Stimulated activated effector memory CD8-positive, alpha-beta T cell treated with anti-CD3 and anti-CD28 coated beads, Interleukin-12 subunit alpha, Interleukin-12 subunit beta, amount 100 ng/mL, for 72 hours (primary cell): ENCODE results near the gene DUSP11.
"Not testable (repeated sequence)": the region's sequence is repeated elsewhere in the genome, so short reads cannot be mapped to it uniquely, and the experiment has no call there.

Experiments used
- ATAC-seq: fragments of 150-1000 bp; cut with Tn5 transposase; 2 replicates; pipeline ENCODE4 v1.10.0; 2021
- DNase-seq, 2 donors: peaks; one replicate each; pipeline ENCODE4 v3.0.0; 2021 to 2022; ENCODE audit warnings: low spot score in 2 of 2
- H3K27ac Mint-ChIP-seq: one replicate; pipeline ENCODE4 v1.8.0; 2022; ENCODE audit warnings: mild to moderate bottlenecking, mixed read lengths
- H3K36me3 Mint-ChIP-seq: one replicate; pipeline ENCODE4 v1.8.0; 2022; ENCODE audit warnings: mild to moderate bottlenecking, mixed read lengths
- H3K4me1 Mint-ChIP-seq: one replicate; pipeline ENCODE4 v1.8.0; 2022; ENCODE audit warnings: mixed read lengths
- H3K4me3 Mint-ChIP-seq: one replicate; pipeline ENCODE4 v1.8.0; 2022; ENCODE audit warnings: mild to moderate bottlenecking, mixed read lengths
- H3K9me3 Mint-ChIP-seq: one replicate; pipeline ENCODE4 v1.8.0; 2022; ENCODE audit warnings: mixed read lengths

Gene DUSP11

DNA sequence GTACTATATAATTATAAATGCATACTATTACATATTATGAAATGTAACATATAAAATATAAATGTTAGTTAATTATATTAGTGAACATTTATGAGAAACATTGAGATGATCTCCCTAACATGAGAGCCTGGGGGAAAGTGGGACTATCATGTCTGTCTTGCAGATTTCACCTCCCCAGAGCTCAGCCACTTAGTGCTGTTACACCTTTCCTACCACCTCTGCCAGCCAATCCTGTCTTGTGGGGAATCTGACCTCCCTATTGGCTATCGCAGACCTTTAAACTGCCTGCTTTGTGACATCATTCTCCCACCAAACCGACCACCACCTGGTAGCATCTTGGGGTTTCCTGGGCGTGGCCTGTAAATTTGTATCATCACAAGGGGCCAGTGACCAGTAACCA is 4.0 kb upstream of the DUSP11 start, which contains the start of gene C2orf78:
C2orf78 (plus strand) TSS at position 301 of the 400 bp plus-strand sequence. CDS start 127 bp downstream, outside the sequence.
- ATAC-seq, H3K27ac Mint-ChIP-seq, H3K4me3 Mint-ChIP-seq, DNase-seq, H3K36me3 Mint-ChIP-seq, H3K4me1 Mint-ChIP-seq, H3K9me3 Mint-ChIP-seq: not testable (repeated sequence)

DNA sequence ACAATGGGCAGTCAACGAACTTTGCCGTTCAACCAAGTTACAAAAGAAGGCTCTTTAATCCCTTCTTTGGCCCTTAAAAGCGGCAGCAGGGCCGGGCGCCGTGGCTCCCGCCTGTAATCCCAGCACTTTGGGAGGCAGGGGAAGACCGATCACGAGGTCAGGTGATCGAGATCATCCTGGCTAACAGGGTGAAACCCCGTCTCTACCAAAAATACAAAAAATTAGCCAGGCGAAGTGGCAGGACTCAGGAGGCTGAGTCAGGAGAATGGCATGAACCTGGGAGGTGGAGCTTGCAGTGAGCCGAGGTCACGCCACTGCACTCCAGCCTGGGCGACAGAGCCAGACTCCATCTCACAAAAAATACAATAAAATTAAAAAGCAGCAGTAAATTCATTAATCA is 3.5 kb upstream of the DUSP11 start:
- ATAC-seq, H3K36me3 Mint-ChIP-seq, DNase-seq, H3K9me3 Mint-ChIP-seq, H3K4me1 Mint-ChIP-seq, H3K27ac Mint-ChIP-seq, H3K4me3 Mint-ChIP-seq: not testable (repeated sequence)

DNA sequence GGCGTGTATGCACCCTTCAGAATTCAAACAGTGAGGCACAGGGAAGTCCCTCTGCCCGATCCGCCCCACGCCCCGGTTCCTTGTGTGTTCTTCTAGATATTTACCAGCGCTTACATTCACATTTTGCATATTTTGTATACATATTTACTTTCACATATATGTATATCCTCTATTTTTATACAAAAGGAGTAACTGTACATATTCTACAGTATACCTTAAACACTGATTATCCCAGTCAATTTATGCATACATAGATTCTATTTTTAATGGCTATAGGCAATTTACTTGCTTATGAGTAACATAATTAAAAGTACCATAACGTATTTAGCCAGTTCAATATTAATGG is 307 bp upstream of the DUSP11 start:
- no peaks in the 10 kb centered on the region for H3K9me3 Mint-ChIP-seq
- ATAC-seq (no peak), DNase-seq (no peak)
- H3K4me3 Mint-ChIP-seq = peak overlapping the region; percentile 94
- H3K27ac Mint-ChIP-seq = peak overlapping the region; percentile 94
- H3K36me3 Mint-ChIP-seq = peaks cover 35% of the 10 kb centered on the region
- peaks cover 24% of the 10 kb centered on the region for H3K4me1 Mint-ChIP-seq

DNA sequence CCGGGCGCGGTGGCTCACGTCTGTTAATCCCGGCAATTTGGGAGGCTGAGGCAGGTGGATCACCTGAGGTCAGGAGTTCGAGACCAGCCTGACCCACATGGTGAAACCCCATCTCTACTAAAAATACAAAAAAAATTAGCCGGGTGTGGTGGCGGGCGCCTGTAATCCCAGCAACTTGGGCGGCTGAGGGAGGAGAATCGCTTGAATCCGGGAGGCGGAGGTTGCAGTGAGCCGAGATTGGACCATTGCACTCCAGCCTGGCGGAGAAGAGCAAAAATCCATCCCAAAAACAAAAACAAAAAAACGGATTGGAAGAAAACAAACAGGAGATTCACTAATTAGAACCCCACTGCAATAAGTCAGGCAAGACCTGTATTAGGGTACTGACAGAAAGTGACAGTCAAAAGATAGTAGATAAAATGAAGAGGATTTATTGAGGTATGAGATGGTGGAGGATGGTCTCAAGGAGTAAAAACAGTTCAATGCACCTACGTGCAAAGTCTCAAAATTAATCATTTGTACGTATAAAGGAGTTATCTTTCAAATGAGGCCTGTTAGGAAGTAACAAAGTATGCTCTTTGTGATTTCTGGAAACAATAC is 936 bp downstream of the DUSP11 start:
- H3K36me3 Mint-ChIP-seq = peaks cover 47% of the 10 kb centered on the region
- not testable (repeated sequence) for ATAC-seq, DNase-seq, H3K9me3 Mint-ChIP-seq
- H3K4me3 Mint-ChIP-seq = peak overlapping the region; percentile 94
- peaks cover 31% of the 10 kb centered on the region for H3K4me1 Mint-ChIP-seq
- peak overlapping the region; percentile 94 for H3K27ac Mint-ChIP-seq

DNA sequence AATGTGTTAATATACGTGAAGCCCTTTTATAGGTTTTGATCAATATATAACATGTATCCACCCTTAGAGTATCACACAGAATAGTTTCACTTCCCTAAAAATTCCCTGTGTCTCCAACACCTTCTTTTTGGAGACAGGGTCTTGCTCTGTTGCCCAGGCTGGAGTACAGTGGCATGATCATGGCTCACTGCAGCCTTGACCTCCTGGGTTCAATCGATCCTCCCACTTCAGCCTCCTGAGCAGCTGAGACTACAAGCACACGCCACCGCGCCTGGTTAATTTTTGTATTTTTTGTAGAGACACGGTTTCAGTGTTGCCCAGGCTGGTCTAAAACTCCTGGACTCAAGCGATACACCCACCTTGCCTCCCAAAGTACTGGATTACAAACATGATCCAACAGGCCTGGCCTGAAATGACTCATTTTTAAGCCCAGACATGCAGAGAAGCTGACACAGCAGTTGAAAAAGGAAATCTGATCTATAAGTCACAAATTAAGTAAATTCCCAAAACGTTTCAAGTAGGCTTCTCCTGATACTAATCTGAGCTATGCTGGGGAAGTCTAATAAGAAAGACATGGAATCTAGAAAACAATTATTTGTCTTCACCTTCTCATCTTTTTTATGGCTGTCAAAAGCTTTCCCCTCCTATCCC is 2.9 kb downstream of the DUSP11 start:
- H3K4me3 Mint-ChIP-seq = no peak overlapping the region
- H3K9me3 Mint-ChIP-seq = no peaks in the 10 kb centered on the region
- H3K4me1 Mint-ChIP-seq = peaks cover 34% of the 10 kb centered on the region
- DNase-seq (no peak), ATAC-seq (no peak)
- peak overlapping the region; percentile 69 for H3K27ac Mint-ChIP-seq
- H3K36me3 Mint-ChIP-seq = peaks cover 67% of the 10 kb centered on the region

DNA sequence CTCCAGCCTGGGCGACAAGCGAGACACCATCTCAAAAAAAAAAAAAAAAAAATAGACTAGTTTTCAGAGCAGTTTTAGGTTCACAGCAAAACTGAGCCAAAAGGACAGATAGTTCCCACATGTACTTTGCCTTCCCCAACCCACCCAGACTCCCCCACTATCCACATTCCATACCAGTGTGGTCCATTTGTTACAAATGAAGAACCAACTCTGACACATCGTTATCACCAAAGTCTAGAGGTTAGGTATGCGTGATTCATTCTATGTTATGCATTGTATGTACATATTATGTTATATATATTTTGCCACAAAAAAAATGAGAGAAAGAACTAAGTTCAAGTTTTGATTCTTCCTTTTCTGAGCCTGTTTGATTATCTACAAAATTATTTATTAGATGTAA is 3.5 kb downstream of the DUSP11 start:
- ATAC-seq (no peak), DNase-seq (no peak)
- no peak overlapping the region for H3K4me3 Mint-ChIP-seq
- H3K4me1 Mint-ChIP-seq = peaks cover 37% of the 10 kb centered on the region
- H3K9me3 Mint-ChIP-seq = no peaks in the 10 kb centered on the region
- H3K36me3 Mint-ChIP-seq = peaks cover 73% of the 10 kb centered on the region
- no peak overlapping the region for H3K27ac Mint-ChIP-seq

DNA sequence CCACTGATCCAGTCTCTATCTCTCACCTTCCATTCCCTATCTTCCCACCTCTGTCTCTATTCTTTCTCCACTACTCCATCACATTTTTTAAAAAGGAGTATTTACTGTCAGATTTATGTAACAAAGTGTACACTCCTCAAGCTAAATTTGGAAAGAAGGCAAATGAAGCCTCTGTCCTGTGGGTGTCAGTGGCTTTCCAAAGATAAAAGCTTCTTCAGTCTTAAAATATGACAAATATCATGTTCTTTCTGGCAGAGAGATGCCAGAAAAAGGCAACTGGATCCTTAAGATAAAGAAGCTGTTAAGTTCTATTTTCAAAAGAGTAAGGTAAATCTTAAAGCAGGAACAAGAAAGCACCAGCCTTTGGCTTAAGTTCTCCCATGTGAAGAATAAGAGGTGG is 7.1 kb downstream of the DUSP11 start:
- no peaks in the 10 kb centered on the region for H3K9me3 Mint-ChIP-seq
- H3K4me3 Mint-ChIP-seq = no peak overlapping the region
- H3K4me1 Mint-ChIP-seq = peaks cover 40% of the 10 kb centered on the region
- ATAC-seq = no peak
- H3K27ac Mint-ChIP-seq = no peak overlapping the region
- no peak for DNase-seq
- peaks cover 100% of the 10 kb centered on the region for H3K36me3 Mint-ChIP-seq

DNA sequence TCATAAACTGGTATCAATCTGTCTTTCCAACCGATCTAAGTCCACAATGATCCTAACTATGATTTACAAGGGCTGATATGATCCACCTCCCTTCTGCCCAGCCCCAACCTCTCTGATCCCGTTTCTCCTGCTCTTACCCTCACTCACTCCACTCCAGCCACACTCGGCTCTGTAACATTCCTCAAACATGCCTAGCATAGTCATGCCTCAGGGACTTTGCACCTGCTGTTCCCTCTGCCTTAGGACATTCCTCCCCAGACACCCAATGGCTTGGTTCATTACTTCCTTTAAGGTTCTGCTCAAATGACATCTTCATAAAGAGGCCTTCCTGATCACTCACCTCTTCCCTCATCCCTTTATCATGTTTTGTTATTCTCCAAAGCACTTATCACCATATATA is 9.2 kb downstream of the DUSP11 start:
- Mint-ChIP-seq H3K36me3 (peaks cover 100% of the 10 kb centered on the region), H3K27ac (no peak overlapping the region), H3K4me1 (peaks cover 34% of the 10 kb centered on the region), H3K9me3 (no peaks in the 10 kb centered on the region), H3K4me3 (no peak overlapping the region)
- DNase-seq = no peak
- ATAC-seq = no peak

DNA sequence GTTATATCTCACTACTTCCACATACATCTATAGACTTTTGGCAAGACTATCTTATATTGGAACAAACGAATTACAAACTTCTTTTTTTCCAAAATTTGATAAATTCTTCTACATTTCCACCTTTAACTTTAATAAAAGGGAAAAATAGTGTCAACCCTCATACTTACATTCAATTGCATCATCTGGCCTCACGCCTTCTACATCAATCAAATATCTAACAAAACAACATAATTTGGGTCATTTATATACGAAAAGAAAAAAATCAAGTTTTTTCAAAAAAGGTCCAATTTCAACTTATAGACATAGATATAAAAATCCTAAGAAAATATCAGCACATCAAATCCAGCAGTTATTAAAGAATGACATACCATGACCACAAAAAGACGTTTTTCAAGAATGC is 12.9 kb downstream of the DUSP11 start:
- Mint-ChIP-seq H3K4me1 (peaks cover 24% of the 10 kb centered on the region), H3K36me3 (peaks cover 100% of the 10 kb centered on the region), H3K27ac (no peak overlapping the region), H3K4me3 (no peak overlapping the region), H3K9me3 (no peaks in the 10 kb centered on the region)
- DNase-seq = no peak
- ATAC-seq = no peak

DNA sequence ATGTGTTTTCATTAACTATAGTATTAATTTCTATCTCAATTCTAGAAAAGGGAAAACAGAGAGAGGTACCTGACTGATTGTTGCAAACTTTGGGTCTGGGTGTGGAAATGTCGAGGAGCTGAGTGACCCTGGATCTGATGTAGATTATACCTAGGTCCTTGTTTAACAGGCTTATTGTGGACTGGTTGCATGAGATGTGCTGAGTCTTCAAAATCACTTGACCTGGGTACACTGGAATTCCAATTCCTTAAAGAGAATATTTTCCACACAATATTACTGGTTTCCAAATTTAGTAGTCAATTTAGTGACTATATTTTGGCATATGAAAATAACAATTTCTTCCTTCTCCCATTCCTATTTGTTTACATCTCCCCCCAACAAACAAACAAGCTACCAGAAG is 13.6 kb downstream of the DUSP11 start:
- Mint-ChIP-seq H3K4me3 (no peak overlapping the region), H3K27ac (no peak overlapping the region), H3K9me3 (no peaks in the 10 kb centered on the region), H3K36me3 (peaks cover 100% of the 10 kb centered on the region), H3K4me1 (peaks cover 20% of the 10 kb centered on the region)
- ATAC-seq (no peak), DNase-seq (no peak)

DNA sequence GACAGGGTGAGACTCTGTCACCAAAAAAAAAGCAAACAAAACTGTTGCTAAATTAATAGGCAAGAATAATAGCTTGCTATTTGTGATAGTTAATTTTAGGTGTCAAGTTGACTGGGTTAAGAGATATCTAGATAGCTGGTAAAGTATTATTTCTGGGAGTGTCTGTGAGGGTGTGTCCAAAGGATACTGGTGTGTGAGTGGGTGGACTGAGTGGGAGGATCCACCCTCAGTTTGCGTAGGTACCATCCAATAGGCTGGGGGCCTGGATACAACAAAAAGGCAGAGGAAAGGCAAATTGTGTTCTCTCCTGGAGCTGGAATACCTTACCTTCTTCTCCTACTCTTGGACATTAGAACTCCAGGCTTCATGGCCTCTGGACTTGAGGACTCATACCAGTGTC is 15.0 kb downstream of the DUSP11 start:
- Mint-ChIP-seq H3K9me3 (no peaks in the 10 kb centered on the region), H3K4me3 (no peak overlapping the region), H3K36me3 (peaks cover 100% of the 10 kb centered on the region), H3K4me1 (peaks cover 11% of the 10 kb centered on the region), H3K27ac (peak overlapping the region; percentile 29)
- no peak for ATAC-seq
- DNase-seq = no peak

DNA sequence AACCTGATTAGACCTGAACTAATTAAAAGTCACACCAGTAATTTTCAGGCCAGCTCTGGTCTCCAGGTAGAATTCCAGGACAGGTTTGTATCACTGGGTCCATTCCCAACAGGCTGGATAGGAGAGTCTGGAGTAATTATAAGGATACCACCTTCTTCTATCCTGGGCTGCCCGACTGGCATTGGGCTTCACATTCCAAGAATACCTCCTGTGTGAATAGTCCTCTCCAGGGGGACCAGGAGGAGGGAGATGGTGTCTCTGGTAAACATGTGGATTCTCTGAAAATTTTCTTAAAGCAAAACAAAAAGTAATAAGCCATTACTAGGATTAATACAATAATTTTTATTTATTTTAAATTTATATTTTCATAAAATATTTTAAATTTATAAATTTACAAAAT is 17.3 kb downstream of the DUSP11 start:
- H3K4me3 Mint-ChIP-seq = no peak overlapping the region
- ATAC-seq (no peak), DNase-seq (no peak)
- H3K27ac Mint-ChIP-seq = no peak overlapping the region
- peaks cover 98% of the 10 kb centered on the region for H3K36me3 Mint-ChIP-seq
- no peaks in the 10 kb centered on the region for H3K9me3 Mint-ChIP-seq
- peaks cover 2% of the 10 kb centered on the region for H3K4me1 Mint-ChIP-seq

DNA sequence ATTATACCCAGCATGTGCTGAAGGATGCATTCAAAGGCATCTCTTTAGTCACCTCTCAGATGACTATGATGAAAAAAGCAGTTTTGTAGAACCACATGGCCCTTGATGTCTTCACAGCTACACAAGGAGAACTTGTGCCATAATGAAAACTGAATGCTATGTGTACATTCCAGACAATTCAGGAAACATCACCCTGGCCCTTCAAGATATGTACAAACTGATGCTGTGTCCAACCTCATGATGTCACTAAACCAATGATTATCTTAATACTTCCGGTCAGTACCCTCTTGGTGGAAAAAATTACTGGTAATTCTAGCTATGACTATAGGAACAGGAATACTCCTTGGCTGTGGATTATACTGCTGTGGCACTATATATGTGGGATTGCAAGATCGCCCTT is 20.0 kb downstream of the DUSP11 start:
- Mint-ChIP-seq H3K36me3 (peaks cover 97% of the 10 kb centered on the region), H3K4me3 (no peak overlapping the region), H3K4me1 (no peaks in the 10 kb centered on the region), H3K27ac (no peak overlapping the region), H3K9me3 (no peaks in the 10 kb centered on the region)
- DNase-seq (no peak), ATAC-seq (no peak)

DNA sequence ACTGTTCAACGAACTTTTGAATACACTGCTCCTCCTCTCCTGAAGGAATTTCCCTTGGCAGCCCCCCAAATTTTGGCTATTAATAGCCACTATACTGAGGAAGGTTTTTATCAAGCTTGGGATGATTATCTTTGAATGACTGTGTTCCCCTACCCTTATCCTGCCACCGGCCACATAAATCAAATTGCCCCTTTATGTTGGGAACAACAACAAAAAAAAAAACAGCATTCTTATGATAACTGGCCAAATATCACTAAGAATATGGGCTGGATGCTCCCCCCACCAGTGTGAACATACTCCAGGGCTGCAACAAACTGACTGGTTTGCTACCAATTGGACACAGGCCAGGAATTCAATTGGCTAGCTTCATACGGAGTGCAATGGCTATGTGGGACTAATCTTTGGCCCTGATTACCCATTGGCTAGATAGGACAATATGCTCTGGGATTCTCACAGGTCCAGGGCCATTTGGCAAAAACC is 20.6 kb downstream of the DUSP11 start:
- no peak overlapping the region for H3K27ac Mint-ChIP-seq
- H3K36me3 Mint-ChIP-seq = peaks cover 97% of the 10 kb centered on the region
- no peak for DNase-seq
- no peaks in the 10 kb centered on the region for H3K9me3 Mint-ChIP-seq
- peaks cover 4% of the 10 kb centered on the region for H3K4me1 Mint-ChIP-seq
- ATAC-seq = no peak
- H3K4me3 Mint-ChIP-seq = no peak overlapping the region

DNA sequence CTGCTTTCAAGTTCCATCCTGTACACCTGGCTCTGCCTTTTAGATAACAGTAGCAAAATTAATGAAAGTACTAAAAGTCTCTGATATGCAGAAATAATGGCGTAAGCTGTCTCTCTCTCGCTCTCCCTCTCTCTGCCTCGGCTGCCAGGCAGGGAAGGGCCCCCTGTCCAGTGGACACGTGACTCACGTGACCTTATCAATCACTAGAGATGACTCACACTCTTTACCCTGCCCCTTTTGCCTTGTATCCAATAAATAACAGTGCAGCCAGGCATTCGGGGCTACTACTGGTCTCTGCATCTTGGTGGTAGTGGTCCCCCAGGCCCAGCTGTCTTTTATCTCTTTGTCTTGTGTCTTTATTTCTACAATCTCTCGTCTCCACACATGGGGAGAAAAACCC is 25.6 kb downstream of the DUSP11 start:
- peaks cover 72% of the 10 kb centered on the region for H3K36me3 Mint-ChIP-seq
- not testable (repeated sequence) for H3K9me3 Mint-ChIP-seq, H3K27ac Mint-ChIP-seq, H3K4me3 Mint-ChIP-seq, H3K4me1 Mint-ChIP-seq, ATAC-seq, DNase-seq

DNA sequence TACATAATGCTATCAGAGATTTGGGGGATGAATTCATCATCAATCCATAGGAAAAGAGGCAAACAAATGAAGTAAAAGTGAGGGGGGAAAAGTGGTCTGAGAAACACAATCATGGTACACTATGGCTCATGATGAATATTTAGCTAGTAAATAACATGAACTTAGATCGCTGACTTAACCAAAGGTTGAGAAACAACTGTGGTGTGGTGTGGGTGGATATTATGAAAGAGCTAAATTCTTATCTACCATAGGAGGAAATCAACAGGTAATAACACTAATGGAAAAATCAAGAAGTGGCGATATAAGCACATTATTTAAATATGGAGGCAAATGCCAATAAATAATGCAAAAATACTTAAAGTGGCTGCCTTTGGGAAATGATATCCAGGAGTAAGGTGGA is 30.6 kb downstream of the DUSP11 start:
- Mint-ChIP-seq H3K4me1 (peaks cover 19% of the 10 kb centered on the region), H3K27ac (no peak overlapping the region), H3K4me3 (no peak overlapping the region), H3K36me3 (peaks cover 73% of the 10 kb centered on the region), H3K9me3 (no peaks in the 10 kb centered on the region)
- ATAC-seq (no peak), DNase-seq (no peak)
